GM19452 (cell line): Measurements from ENCODE around the gene RPP30.

Experiments used
- ATAC-seq: cut with Tn5 transposase; IDR thresholded peaks from one replicate; pipeline ENCODE4 v1.9.1; 2021; ENCODE audit not compliant: unreplicated experiment

Gene RPP30

DNA sequence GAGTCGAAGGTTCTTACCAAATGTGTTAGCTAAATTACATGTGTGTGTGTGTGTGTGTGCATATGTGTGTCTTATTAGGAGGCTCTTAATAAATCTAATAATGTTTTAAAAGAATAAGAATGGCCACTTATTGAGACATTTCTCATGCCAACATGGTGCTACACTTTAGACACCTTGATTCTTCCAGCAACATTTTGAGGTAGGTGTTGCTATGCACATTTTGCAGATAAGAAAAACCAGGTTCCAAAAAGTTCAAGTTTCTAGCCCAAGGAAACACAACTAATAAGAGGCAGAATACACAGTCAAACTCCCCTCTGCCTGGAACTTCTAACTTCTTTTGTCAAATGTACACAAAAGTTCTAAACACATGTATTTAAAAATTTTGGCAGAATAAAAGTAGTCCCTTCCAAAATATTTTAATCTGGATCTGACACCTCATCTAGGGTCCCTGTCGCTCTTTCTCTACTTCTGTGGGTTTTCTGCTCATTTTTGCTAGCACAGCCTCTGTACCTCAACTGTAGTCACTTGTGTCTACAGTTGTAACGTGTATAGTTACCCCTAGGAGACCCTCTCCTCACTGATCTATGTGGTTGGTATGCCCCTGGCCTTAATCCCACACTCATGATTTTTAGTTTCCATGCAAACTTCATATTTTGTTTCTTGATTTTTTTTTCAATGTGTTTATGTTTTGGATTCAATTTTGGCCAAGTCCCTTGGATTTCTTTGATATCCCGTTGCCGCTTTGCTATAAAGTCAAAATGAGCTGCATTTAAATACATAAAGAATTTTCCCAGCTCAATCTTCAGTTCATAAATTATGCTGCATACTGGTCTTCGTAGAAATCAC, 44.8 kb downstream of the RPP30 start:
- no peak for ATAC-seq

DNA sequence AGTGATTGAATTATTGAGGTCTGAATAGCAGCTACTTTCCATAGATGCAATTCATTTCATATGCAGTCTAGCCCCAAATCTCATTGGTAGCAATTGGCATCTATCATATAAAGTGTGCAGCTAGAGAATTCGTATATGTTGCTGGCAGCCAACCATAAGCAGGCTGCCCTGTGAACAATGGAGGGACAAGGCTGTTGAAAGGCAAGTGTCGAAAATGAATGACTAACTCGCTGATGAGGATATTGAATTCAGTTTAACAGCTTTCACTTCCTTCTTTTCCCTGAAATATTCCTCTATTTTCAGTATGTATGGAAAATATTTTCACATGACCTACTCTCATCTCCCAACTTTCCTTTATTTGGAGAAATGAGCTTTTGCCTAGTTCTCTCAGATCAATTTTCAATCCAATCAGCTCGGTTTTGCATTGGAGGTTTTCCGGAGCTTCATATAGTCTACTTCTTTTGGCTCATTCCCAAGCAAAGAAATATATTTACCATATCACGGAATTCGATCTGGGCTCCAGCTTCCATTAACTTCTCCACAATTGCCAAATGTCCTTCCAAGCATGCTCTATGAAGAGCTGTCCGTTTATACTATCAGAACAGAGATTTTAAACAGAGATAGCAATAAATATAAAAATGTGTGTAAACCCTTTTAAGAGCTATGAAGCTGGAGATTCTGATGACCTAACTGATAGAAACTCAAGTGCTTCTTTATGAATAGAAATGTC, 45.6 kb downstream of the RPP30 start:
- no peak for ATAC-seq

DNA sequence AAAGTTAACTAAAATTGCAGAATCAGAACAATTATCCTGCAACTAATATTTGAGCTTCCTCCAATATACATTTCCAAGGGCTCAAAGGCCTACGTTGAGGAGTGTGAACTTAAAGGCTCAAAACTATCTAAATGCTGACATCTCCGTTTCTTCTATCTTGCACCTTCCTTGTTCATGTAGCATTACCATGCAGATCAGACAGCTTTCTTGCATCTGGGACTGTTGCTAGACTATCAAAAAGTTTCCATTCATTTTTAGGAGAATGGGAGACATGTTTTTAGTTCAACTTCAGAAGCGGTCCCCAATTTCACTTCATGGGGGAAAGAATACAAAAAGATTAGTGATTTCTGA, 46.2 kb downstream of the RPP30 start:
- no peak for ATAC-seq

DNA sequence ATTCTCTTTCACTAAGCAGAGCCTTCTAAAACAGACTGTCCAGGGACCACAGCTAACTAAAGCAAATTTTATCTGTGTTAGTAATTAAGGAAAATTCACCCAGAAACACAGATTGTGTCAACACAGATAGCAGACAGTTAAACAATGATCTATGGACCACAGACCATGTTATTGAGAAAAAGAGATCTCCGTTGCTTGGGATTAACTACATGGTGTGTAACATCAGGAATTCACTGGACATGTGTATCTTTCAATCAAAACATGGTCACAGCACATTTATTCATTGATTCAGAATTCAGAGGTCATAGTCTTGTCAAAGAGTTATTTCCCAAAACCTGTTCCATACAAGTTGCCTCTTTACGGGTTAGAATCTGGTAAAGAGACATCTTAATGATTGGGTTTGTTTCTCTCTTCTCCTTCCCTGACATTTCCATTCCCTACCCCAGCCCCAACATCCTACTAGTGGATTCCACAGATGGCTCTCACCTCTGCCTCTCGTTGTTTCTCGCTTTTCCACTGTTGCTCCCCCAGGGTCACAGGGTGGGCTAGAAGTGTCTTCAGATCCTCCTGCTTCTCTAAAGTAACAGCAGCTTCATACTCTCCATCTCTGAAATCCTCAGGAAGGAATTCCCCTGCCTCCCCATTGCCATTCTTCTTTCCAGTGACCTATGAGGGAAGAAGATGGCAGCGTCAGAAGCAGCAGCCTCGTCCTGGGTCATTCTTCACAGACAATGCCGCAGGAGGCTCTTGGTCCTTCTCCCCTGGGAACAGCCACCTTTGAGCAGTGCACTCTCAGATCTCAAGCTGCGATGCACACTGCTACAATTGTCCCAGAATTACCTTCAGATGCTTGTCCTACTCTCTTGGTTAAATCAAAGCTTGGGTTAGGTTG, 48.2 kb downstream of the RPP30 start:
- no peak for ATAC-seq

DNA sequence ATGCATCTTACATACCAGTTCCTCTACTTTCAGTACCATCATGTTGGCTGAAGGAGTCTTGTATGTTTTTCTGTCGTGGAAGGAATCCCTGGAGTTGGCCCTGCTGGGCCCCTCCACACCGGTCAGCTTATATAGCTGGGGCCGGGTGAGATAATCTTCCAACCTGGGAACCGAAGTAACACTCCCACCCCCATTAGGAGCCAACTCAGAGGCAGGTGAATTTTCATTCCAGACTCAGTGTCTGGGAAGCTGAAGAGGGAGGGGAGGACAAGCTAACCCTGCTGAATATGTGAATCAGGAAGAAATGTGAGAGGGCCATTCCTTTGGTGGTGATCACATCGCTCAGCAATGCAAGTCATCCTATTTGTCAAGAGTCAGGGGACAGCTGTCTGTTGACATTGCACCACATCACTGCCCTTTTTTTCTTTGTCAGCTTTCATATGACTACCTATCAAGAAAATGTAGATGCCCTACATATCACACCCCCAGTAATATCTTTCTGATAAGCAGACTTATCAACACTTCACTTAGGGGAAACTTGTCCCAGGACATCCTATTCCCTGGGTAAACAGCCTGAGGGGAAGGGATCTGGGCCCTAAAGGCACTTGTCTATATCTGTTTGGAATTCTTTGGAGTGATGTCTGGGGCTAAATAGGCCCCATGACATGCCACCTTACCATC, 49.4 kb downstream of the RPP30 start, which contains the start of gene ANKRD1:
Gene ANKRD1 (minus strand): TSS at position 102 of the 681 bp plus-strand sequence. CDS start 60 bp downstream, at position 42.
- no peak for ATAC-seq

DNA sequence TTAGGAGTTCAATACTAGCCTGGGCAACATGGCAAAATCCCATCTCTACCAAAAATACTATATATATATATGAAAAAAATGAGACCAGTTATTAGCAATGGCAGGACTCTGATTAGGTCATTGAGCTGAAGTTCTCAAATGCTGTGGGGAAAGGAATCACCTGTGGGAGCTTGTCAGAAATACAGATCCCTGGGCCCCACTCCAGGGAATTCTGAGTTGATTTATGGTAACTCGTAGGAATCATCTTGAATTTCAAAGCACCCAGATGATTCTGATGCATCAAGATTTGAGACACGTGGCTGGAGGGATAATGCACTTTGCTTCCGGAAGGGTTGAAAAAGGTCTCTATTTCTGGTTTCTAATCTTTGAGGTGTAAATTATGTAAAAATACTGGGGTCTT, 50.1 kb downstream of the RPP30 start:
- ATAC-seq, result no peak

DNA sequence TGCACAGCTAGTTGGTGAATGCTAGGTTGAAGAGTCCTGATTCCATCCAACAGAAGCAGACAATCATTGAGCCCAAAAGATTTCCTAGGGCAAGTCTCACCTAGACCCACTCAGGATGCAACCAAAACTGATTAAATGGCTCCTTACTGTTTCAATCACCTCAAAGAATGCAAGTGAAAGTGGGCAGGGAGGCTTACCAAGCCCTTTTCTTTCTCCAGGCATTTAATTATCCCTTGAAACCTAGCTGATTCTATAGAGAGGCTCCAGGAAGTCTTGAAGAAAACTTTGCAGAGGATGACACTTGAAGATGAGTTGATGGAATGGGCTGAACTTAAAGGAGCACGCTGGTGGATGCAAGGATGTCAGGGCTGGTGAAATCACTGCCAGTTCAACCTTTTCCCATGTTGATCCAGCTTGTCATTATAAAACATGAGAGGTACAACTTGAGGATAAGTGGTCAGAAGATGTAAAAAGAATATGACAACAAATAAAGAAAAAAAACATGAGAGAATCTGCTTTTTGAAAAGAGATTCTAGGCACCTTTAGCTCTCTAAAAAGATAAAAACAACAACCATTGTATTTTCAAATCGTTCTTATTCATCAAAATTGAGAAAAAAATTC, 51.4 kb downstream of the RPP30 start:
- ATAC-seq, result no peak

DNA sequence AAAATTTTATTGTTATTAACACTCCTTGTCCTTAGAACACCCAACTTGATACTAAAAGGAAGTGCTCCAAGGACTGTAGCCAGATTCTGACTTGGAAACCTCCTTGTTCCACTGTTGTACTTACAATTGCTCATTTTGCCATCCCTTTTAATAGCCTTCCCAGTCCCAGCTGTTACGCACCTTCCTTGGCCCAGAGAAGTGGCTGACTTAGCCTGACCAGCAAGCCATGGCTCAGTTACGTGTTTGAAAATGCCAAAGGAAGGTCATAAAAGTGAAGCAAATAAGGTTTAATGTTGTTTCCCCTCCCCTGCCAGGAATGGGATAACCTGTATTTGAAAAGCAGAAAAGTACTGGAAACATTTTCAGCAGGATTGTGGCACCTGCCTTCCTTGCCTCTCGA, 52.8 kb downstream of the RPP30 start:
- no peak for ATAC-seq

DNA sequence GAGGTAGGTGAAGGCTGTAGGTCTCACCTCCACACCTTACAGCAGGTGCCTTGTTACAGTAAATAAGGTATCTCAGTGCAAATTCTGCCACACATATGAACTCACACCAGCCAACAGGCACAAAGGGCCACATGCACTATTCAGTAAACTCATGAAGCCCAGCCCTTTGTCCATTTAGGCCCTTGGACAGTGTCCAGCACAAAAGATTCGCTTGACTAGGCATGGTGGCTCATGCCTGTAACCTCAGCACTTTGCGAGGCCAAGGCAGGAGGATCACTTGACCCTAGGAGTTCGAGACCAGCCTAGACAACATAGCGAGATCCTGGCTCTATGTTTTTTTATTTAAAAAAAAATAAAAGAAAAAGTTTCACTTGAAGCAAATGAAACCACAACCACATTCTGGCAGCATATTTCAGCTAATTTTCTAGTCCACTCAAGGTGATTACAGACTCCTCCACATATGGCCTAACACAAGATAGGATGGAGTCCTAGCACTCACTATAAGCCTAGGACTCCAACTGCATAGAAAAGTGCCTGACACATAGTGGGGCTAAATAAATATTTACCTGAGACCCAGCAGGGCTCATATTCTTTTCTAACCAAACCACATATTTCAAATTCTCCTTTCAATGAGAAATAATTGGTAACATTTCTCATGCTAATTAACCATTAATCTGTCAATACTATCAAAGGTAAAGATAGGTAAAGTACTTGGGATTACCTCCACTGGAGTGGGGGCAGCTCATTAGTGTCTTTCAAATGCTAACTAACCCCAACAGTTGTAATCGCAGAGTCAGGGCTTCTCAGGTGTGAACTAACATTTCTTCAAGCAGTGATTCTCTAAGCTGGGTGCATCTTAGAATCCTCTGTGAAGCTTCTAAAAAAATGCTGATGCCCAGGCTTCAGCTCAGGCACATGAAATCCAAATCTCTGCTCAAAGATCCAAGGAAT, 53.6 kb downstream of the RPP30 start:
- no peak for ATAC-seq

DNA sequence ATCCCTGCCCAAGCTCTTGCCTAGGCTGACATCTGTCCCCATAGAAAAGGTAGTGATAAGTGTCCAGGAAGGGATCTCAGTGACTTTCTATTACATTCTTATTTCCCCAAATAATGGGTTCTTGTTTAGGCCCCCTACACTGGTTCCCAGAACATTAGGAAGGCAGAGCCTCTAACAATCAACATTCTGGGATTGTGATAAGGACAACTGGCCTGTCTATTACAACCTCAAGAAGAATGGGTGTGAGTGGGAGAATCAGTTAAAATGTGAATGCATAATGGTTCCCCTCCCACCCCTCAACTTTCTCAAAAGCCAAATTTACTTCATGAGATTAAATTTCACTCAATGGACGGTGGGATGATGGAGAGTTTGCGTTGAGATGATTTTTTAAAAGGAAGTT, 55.5 kb downstream of the RPP30 start:
- no peak for ATAC-seq

DNA sequence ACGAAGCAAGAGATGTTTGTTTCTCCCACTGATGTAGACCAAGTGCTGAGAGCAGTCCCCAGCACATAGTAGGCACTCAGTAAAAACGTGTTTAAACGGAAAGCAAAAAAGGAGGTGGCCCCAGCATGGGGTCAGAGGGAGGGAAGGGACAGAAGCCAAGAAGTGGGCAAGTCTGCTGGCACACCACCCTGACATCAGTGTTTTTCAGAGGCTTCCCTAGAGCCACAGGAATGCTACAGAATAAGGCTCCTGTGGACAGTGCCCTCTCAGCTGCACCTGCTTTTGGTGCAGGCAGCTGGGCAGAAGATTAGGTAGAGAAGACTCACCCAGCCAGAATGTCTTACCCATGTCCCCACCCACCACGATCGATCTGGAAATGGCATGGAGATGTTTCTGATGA, 57.4 kb downstream of the RPP30 start:
- no peak for ATAC-seq

DNA sequence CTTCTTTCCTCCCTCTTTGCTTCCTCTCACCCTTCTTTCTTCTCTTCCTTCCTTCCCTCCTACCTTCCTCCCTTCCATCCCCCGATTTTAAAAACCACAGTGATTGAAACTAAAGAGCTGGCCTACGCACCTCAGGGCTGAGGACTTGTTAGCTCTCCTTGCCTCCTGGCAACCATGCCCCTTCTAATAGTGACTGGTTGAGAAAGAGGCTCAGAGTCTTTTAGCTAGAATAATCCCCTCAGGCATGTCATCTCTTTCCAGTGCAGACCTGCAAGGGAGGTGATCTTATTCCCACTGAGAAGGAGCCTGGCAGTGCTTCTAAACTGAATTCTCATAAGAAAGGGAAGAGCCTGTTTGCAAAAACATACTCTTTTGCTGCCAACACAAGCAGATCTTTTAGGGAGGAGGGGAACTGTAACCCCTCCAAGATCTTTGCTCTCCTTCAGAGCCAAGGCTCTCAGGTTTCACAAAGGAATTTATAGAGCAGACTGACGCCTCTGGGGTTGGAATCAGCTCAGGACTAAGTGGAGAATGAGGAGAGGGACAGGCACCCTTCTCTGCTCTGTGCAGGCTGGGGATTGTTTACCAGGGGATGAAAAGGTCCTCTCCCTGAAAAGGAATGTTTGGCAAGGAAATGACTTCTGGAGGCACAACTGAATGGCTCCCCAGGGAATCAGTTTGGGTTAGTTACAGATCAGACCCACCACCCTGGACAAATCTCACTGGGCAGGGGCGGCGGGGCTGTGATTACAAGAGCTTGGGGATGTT, 58.5 kb downstream of the RPP30 start:
- no peak for ATAC-seq

DNA sequence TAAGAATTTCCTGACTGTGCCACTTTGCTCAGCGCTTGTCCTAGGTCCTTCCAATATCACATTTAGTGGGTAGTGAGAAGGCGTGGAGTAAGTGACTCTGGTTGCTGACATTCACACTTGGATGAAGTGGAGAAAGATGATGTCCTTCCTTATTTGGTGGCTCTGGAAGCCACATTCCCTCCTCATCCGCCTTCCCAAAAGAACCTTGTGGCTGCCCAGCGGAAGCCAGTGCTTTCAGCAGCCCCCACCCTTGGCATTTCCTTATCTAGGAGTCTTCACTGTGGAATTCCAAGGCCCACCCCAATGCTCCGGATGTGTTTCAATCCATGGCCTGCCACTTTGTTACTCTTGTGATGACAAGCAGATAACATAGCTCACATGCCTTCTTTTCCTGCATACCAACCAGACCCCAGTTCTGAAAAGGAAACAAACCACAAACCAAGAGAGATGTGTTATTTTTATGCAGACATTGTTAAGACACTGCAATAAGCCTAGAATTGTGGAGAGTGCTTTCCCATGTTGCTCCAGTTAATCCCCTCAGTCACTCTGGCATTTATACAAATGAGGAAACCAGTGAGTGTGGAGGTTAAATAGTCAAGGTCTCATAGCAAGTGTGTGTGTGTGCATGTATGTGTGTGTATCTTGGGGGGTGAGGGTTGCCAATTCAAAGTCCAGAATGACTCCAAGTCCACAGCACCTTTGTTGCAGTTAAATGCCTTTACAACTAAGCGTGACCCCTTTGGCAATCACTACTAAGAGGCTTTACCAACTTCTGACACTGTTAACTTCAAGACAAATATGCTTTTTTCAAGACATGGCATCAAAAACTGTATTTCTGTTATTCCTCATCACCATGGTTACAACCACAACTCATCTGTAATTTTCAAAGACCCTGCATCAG, 59.4 kb downstream of the RPP30 start:
- ATAC-seq, result no peak

DNA sequence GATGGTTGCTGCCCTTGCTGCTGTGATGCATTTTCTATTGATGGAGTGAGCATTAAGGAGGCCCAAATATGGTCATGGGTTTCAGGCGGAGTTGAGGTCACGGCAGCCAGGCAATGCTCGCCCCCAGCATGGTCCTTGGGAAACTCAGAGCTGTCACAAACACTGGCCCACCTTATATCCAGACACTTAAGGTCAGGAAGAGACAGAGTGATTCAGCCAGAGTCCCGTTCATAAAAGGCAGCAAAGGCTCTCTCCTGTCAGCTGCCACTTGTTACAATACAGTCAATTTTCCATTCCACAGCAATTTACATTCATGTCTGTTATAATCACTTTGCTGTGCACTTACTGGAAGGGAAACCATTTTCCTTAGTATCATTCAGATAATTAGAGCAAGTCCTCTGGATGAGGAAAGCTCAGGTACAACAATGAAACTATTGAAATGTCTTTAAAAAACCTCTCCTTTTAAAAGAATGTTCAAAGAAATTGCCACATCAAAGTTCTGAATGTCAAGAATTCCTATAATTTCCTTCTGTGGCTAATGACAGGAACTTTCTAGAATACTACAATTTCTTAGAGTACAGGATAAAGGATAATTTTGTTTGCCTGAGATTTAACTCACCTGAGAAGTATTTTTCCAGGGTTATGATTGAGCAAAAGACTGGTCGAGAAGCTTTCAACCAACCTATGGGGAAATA, 64.0 kb downstream of the RPP30 start:
- no peak for ATAC-seq

DNA sequence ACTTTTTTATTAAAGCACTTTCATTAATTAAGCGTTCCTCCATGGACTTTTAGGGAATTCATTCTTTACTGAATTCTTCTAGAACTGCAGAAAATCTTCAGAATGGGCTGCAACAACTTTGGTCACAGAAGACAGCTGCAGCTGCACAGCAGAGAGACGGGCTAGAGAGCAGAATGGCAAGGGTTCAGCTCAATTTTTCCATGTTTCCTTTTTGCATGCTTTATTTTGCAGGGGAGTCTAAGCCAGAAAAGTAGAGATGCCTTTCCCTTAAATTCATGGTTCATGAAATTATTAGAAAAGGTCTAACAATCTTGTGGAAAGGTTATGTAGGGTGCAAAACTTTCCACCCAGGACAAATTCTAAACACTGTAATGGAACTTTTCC, 64.5 kb downstream of the RPP30 start:
- ATAC-seq, result no peak

DNA sequence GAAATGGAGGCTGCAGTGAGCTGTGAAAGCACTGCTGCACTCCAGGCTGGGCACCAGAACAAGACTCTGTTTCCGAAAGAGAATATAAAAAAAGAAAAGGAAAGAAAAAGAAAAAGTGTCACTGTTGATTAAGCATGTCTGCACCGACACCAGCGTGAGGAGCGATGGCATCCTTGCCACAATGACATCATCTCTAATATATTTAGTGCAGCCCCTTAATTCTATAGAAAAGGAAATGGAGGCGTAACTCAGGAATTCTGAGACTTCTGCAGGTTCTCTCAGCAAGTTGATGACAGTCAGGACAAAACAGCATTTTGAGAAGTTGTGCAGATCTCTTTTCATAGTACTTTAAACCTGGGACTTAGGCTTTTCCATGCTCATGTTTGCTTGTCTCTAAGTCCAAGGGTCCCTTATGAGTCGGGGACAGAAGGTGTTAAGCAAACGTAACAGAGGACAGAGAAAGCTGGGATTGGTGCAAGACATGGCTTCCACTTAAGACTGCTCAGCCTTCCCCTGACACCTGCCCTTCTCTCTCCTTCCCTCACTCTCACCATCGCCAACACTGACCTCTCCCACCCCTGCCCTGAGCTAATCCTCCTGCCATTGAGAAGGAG, 66.0 kb downstream of the RPP30 start:
- ATAC-seq, result no peak

DNA sequence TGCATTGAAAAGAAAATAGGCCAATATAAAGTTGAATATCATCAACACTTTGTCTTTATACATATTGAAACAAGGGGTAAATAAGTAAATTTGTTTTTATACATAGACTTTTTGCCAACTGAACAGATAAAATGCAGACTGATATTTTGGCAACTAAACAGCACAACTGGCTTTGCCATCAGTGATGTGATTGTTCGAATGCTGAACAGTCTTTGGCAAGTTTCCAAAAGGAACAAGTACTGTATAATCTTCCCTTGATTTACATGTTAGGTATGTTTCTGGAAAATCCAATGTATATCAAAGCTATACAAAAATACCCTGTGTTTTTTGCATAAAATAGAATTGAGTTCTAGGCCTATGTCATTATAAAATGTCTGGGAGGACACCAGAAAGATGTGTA, 67.3 kb downstream of the RPP30 start:
- no peak for ATAC-seq
